Common myeloid progenitor, CD34-positive (primary cell): Measurements from ENCODE around the gene TCHP.

Experiments
- CTCF ChIA-PET: fragments of 350-600 bp; sonication (Branson Sonifier 250); formaldehyde crosslinking; loops from one replicate; lab custom pipeline; 2021; ENCODE audit warnings: antibody characterized with exemption; lab: Charles Lee
- POLR2A ChIA-PET: fragments of 350-600 bp; sonication (Branson Sonifier 250); formaldehyde crosslinking; loops from one replicate; lab custom pipeline; 2021; ENCODE audit warnings: antibody characterized with exemption; lab: Charles Lee
- DNase-seq, 3 donors: peaks; one replicate each; pipeline versions ENCODE4 v3.0.0 to v3.0.0-alpha.2; 2013
- H3K27ac ChIP-seq, 2 experiments: 1 replicate in 1 of 2; 2 replicates in 1 of 2; pipeline ENCODE4 v1.7.0; 2013; ENCODE audit warnings: inconsistent platforms in 2 of 2, low read length in 2 of 2, mild to moderate bottlenecking in 2 of 2, low read depth in 1 of 2, moderate library complexity in 1 of 2; ENCODE audit not compliant: severe bottlenecking in 2 of 2, insufficient read depth in 1 of 2, poor library complexity in 1 of 2
- H3K27me3 ChIP-seq, 5 experiments: replicated peaks in 2 of 5; 1 replicate in 3 of 5; 2 replicates in 2 of 5; pipeline versions ENCODE4 v1.6.1 to v1.7.0; 2013; ENCODE audit warnings: low read length in 4 of 5, mild to moderate bottlenecking in 2 of 5, moderate library complexity in 2 of 5, inconsistent platforms in 1 of 5; ENCODE audit not compliant: insufficient read depth in 5 of 5, control insufficient read depth in 4 of 5
- H3K36me3 ChIP-seq, 4 experiments: 1 replicate in 2 of 4; 2 replicates in 2 of 4; pipeline versions ENCODE4 v1.6.1 to v1.7.0; 2013; ENCODE audit warnings: low read length in 3 of 4, control low read depth in 1 of 4, mild to moderate bottlenecking in 1 of 4; ENCODE audit not compliant: control insufficient read depth in 4 of 4, insufficient read depth in 4 of 4
- H3K4me1 ChIP-seq, 4 experiments: 1 replicate in 3 of 4; 2 replicates in 1 of 4; pipeline versions ENCODE4 v1.6.1 to v1.7.1; 2013; ENCODE audit warnings: low read length in 3 of 4, mild to moderate bottlenecking in 3 of 4, control low read depth in 1 of 4, inconsistent platforms in 1 of 4, moderate library complexity in 1 of 4; ENCODE audit not compliant: control insufficient read depth in 4 of 4, insufficient read depth in 4 of 4; ENCODE audit errors: control extremely low read depth in 1 of 4
- H3K4me3 ChIP-seq, 7 experiments: 1 replicate in 4 of 7; 2 replicates in 3 of 7; pipeline versions ENCODE4 v1.5.1 to v1.7.0; 2013; ENCODE audit warnings: mild to moderate bottlenecking in 7 of 7, low read length in 6 of 7, moderate library complexity in 6 of 7, inconsistent platforms in 2 of 7, low read depth in 2 of 7, control low read depth in 1 of 7; ENCODE audit not compliant: insufficient read depth in 4 of 7, control insufficient read depth in 1 of 7; ENCODE audit errors: extremely low read depth in 1 of 7
- H3K9me3 ChIP-seq, 5 experiments: 1 replicate in 4 of 5; 2 replicates in 1 of 5; pipeline versions ENCODE4 v1.6.1 to v1.7.1; 2013; ENCODE audit warnings: low read length in 4 of 5, mild to moderate bottlenecking in 2 of 5, inconsistent platforms in 1 of 5, low read depth in 1 of 5, moderate library complexity in 1 of 5; ENCODE audit not compliant: control insufficient read depth in 4 of 5, insufficient read depth in 2 of 5; ENCODE audit errors: control extremely low read depth in 1 of 5
- WGBS: methylation state at CpG from one replicate; pipeline ENCODE4 v1.1.5; 2013; ENCODE audit not compliant: insufficient coverage; 5-methylcytosine and 5-hydroxymethylcytosine counted together

Gene TCHP

GRCh38 chr12:109952160-109952858, 52.2 kb downstream of the TCHP start:
- DNase-seq = no peak

GRCh38 chr12:109952873-109953272, 52.8 kb downstream of the TCHP start:
- H3K4me1 ChIP-seq = peaks cover 0 to 9% (median 6%) of the 10 kb centered on the region in 4 experiments
- no peaks in the 10 kb centered on the region for H3K9me3 ChIP-seq
- WGBS = 100% methylated on average over 3 of the region's 8 CpGs
- H3K27ac ChIP-seq = no peak overlapping the region
- H3K27me3 ChIP-seq = no peaks in the 10 kb centered on the region
- CTCF ChIA-PET = interaction anchor here (1.7 kb wide), 1 partner anchor 11 kb away, joined by 5 read pairs; no protein-coding TSS in a partner anchor
- POLR2A ChIA-PET = interaction anchor here (0.5 kb wide), 1 partner anchor 14 kb away, joined by 3 read pairs; no protein-coding TSS in a partner anchor
- DNase-seq = no peak
- H3K36me3 ChIP-seq = peaks cover 32 to 81% (median 68%) of the 10 kb centered on the region in 4 experiments
- H3K4me3 ChIP-seq = no peak overlapping the region

More at GRCh38 chr12:109952160-109952858, 52.2 kb downstream of the TCHP start:
- WGBS = 96% methylated on average over 9 of the region's 11 CpGs
- Histone ChIP-seq H3K9me3 (no peaks in the 10 kb centered on the region), H3K27me3 (no peaks in the 10 kb centered on the region), H3K4me1 (peaks cover 4 to 15% (median 11%) of the 10 kb centered on the region in 4 experiments), H3K27ac (no peak overlapping the region), H3K4me3 (no peak overlapping the region), H3K36me3 (peaks cover 32 to 78% (median 66%) of the 10 kb centered on the region in 4 experiments)
- ChIA-PET CTCF (interaction anchor here (1.7 kb wide), 1 partner anchor 12 kb away, joined by 5 read pairs; no protein-coding TSS in a partner anchor), POLR2A (no interaction called here)

- no peak for DNase-seq
- Histone ChIP-seq H3K4me1 (peaks cover 0 to 3% (median 0%) of the 10 kb centered on the region in 4 experiments), H3K27ac (no peak overlapping the region), H3K9me3 (no peaks in the 10 kb centered on the region), H3K27me3 (no peaks in the 10 kb centered on the region), H3K36me3 (peaks cover 28 to 81% (median 64%) of the 10 kb centered on the region in 4 experiments), H3K4me3 (no peak overlapping the region)
- 93% methylated on average over 3 of the region's 5 CpGs for WGBS
- POLR2A ChIA-PET = interaction anchor here (0.5 kb wide), 1 partner anchor 14 kb away, joined by 3 read pairs; no protein-coding TSS in a partner anchor
- CTCF ChIA-PET = interaction anchor here (1.7 kb wide), 1 partner anchor 11 kb away, joined by 5 read pairs; no protein-coding TSS in a partner anchor
These were observed 53.6 kb downstream of the TCHP start for GRCh38 chr12:109953656-109954055.

GRCh38 chr12:109958374-109958773, 58.3 kb downstream of the TCHP start:
- H3K36me3 ChIP-seq = peaks cover 27 to 77% (median 51%) of the 10 kb centered on the region in 4 experiments
- H3K4me3 ChIP-seq = no peak overlapping the region
- POLR2A ChIA-PET = no interaction called here
- no peak overlapping the region for H3K27ac ChIP-seq
- CTCF ChIA-PET = interaction anchor here (1.0 kb wide), 1 partner anchor 8 kb away, joined by 3 read pairs; no protein-coding TSS in a partner anchor
- H3K27me3 ChIP-seq = no peaks in the 10 kb centered on the region
- no peaks in the 10 kb centered on the region for H3K4me1 ChIP-seq
- WGBS = 100% methylated on average over 6 of the region's 7 CpGs
- DNase-seq = no peak
- no peaks in the 10 kb centered on the region for H3K9me3 ChIP-seq

GRCh38 chr12:109959411-109960093, 59.5 kb downstream of the TCHP start:
- H3K27me3 ChIP-seq = no peaks in the 10 kb centered on the region
- H3K4me3 ChIP-seq = no peak overlapping the region
- WGBS = 94% methylated on average over 3 of the region's 8 CpGs
- H3K36me3 ChIP-seq = peaks cover 24 to 80% (median 51%) of the 10 kb centered on the region in 4 experiments
- no peak overlapping the region for H3K27ac ChIP-seq
- DNase-seq = no peak
- ChIA-PET POLR2A (no interaction called here), CTCF (interaction anchor here (1.0 to 1.3 kb wide), 2 partner anchors 10 to 16 kb away, joined by 3 read pairs; no protein-coding TSS in a partner anchor)
- H3K9me3 ChIP-seq = no peaks in the 10 kb centered on the region
- no peaks in the 10 kb centered on the region for H3K4me1 ChIP-seq

GRCh38 chr12:109961201-109961600, 61.1 kb downstream of the TCHP start:
- WGBS = 92% methylated on average over 14 of the region's 14 CpGs
- H3K27ac ChIP-seq = no peak overlapping the region
- ChIA-PET POLR2A (no interaction called here), CTCF (interaction anchor here (1.1 kb wide), 1 partner anchor 13 kb away, joined by 3 read pairs; no protein-coding TSS in a partner anchor)
- DNase-seq = no peak
- no peak overlapping the region for H3K4me3 ChIP-seq
- H3K27me3 ChIP-seq = no peaks in the 10 kb centered on the region
- H3K4me1 ChIP-seq = no peaks in the 10 kb centered on the region
- H3K36me3 ChIP-seq = peaks cover 24 to 85% (median 55%) of the 10 kb centered on the region in 4 experiments
- H3K9me3 ChIP-seq = no peaks in the 10 kb centered on the region
